HepG2 (cell line): Measurements from ENCODE around the gene TMEM87A. TPM values are rescaled to one million over a fixed set of nuclear protein-coding genes. Genes with fewer than 3 reads are reported as not detected.
"Not testable (repeated sequence)": the region's sequence is repeated elsewhere in the genome, so short reads cannot be mapped to it uniquely, and the experiment has no call there.

ENCODE experiments used
- ATAC-seq: fragments of 200-7000 bp; cut with Tn5 transposase; 3 replicates; pipeline ENCODE4 v1.9.1; 2020; ENCODE audit warnings: mild to moderate bottlenecking, moderate library complexity
- BruUV-seq: library from RNA; stranded (reverse); fragments of 400-500 nt; replicated peaks from 2 replicates; lab custom pipeline; 2021; lab: Mats Ljungman, UMichigan
- CTCF ChIA-PET: fragments of 300-600 bp; formaldehyde crosslinking; extraction: SDS; loops from one replicate; lab custom pipeline; 2021; ENCODE audit warnings: low total read pairs, inconsistent platforms, low intra/inter-chr PET ratio; lab: Yijun Ruan, JAX
- POLR2A ChIA-PET: fragments of 350-600 bp; sonication (Branson Sonifier 250); formaldehyde crosslinking; loops from one replicate; lab custom pipeline; 2020; ENCODE audit warnings: antibody characterized with exemption, inconsistent platforms; lab: Yijun Ruan, JAX
- DNase-seq: peaks from one replicate; pipeline ENCODE4 v3.0.0-alpha.2; 2015; ENCODE audit warnings: low spot score
- FAIRE-seq: peaks from 3 replicates; lab custom pipeline; 2011; peaks lifted over from hg19 to GRCh38; lab: Jason Lieb, UNC
- H2AFZ ChIP-seq: one replicate; pipeline ENCODE4 v1.6.1; 2011; ENCODE audit warnings: low read length, inconsistent platforms
- H3K27ac ChIP-seq: fragments of 300-600 bp; 3 replicates; pipeline ENCODE4 v1.8.0; 2011; ENCODE audit warnings: mixed run types, mild to moderate bottlenecking, mixed read lengths, low read length, inconsistent platforms; ENCODE audit not compliant: insufficient read depth; ENCODE audit errors: extremely low read length
- H3K27me3 ChIP-seq, 2 experiments: fragments of 200-600 bp in 1 of 2; 2 replicates in 1 of 2; 3 replicates in 1 of 2; pipeline versions ENCODE4 v1.6.0 to v1.8.0; 2011; ENCODE audit warnings: low read length in 2 of 2, mild to moderate bottlenecking in 2 of 2, moderate library complexity in 2 of 2, inconsistent platforms in 1 of 2; ENCODE audit not compliant: insufficient read depth in 2 of 2, control insufficient read depth in 1 of 2
- H3K36me3 ChIP-seq, 2 experiments: fragments of 200-600 bp in 1 of 2; replicated peaks in 1 of 2; 2 replicates in 1 of 2; 3 replicates in 1 of 2; pipeline versions ENCODE4 v1.5.1 to v1.8.0; 2011; ENCODE audit warnings: low read length in 2 of 2, inconsistent platforms in 1 of 2; ENCODE audit not compliant: insufficient read depth in 2 of 2, control insufficient read depth in 1 of 2
- H3K4me1 ChIP-seq: 2 replicates; pipeline ENCODE4 v1.5.1; 2012; ENCODE audit warnings: low read length, inconsistent platforms; ENCODE audit not compliant: insufficient read depth
- H3K4me2 ChIP-seq: 2 replicates; pipeline ENCODE4 v1.6.0; 2011; ENCODE audit warnings: low read depth, low read length, inconsistent platforms
- H3K4me3 ChIP-seq, 3 experiments: fragments of 200-600 bp in 1 of 3; sonication (generic), shearing (Covaris generic) in 1 of 3; replicated peaks in 1 of 3; 2 replicates each; pipeline ENCODE4 v1.5.1; 2011 to 2016; ENCODE audit warnings: low read length in 3 of 3, inconsistent platforms in 2 of 3, low read depth in 2 of 3, mild to moderate bottlenecking in 2 of 3, control low read depth in 1 of 3, mixed read lengths in 1 of 3; ENCODE audit not compliant: insufficient read depth in 1 of 3
- H3K79me2 ChIP-seq: one replicate; pipeline ENCODE4 v1.6.1; 2011; ENCODE audit warnings: low read length, inconsistent platforms; ENCODE audit not compliant: insufficient read depth
- H3K9ac ChIP-seq: 2 replicates; pipeline ENCODE4 v1.6.0; 2011; ENCODE audit warnings: mild to moderate bottlenecking, low read depth, low read length, inconsistent platforms; ENCODE audit not compliant: insufficient read depth
- H3K9me3 ChIP-seq: 2 replicates; pipeline ENCODE4 v1.5.1; 2012; ENCODE audit warnings: mild to moderate bottlenecking, low read length
- H4K20me1 ChIP-seq: 2 replicates; pipeline ENCODE4 v1.6.0; 2011; ENCODE audit warnings: inconsistent platforms, mild to moderate bottlenecking, low read length, moderate library complexity; ENCODE audit not compliant: insufficient read depth
- ERF ChIP-seq: IDR thresholded peaks from 2 replicates; pipeline ENCODE4 v1.6.1; 2018; ENCODE audit warnings: missing biosample characterization, missing genetic modification reagents
- GZF1 ChIP-seq: sonication (generic); formaldehyde crosslinking; IDR thresholded peaks from 2 replicates; pipeline ENCODE4 v1.5.1; 2020; ENCODE audit warnings: mild to moderate bottlenecking, missing genetic modification reagents
- MTF2 ChIP-seq: sonication (generic); formaldehyde crosslinking; IDR thresholded peaks from 2 replicates; pipeline ENCODE4 v1.5.0; 2020; ENCODE audit warnings: missing genetic modification reagents, borderline replicate concordance
- PITX1 ChIP-seq: sonication (generic); formaldehyde crosslinking; IDR thresholded peaks from 2 replicates; pipeline ENCODE4 v1.5.1; 2020; ENCODE audit warnings: mild to moderate bottlenecking, missing genetic modification reagents
- RELA ChIP-seq: sonication (generic); formaldehyde crosslinking; IDR thresholded peaks from 2 replicates; pipeline ENCODE4 v1.4.0; 2020; ENCODE audit warnings: missing genetic modification reagents
- SCMH1 ChIP-seq: sonication (generic); formaldehyde crosslinking; IDR thresholded peaks from 2 replicates; pipeline ENCODE4 v1.9.0; 2021; ENCODE audit warnings: missing genetic modification reagents, mild to moderate bottlenecking, borderline replicate concordance
- ZFP36L1 ChIP-seq: sonication (generic); formaldehyde crosslinking; IDR thresholded peaks from 2 replicates; pipeline ENCODE4 v1.8.0; 2022; ENCODE audit warnings: mild to moderate bottlenecking, missing genetic modification reagents, moderate library complexity
- ZNF484 ChIP-seq: sonication (generic); formaldehyde crosslinking; IDR thresholded peaks from 2 replicates; pipeline ENCODE4 v1.5.1; 2020; ENCODE audit warnings: mild to moderate bottlenecking, low read depth, missing genetic modification reagents, borderline replicate concordance
- ZNF777 ChIP-seq: sonication (generic); formaldehyde crosslinking; IDR thresholded peaks from 2 replicates; pipeline ENCODE4 v1.4.0; 2020; ENCODE audit warnings: missing genetic modification reagents
- ZSCAN30 ChIP-seq: sonication (generic); formaldehyde crosslinking; IDR thresholded peaks from 2 replicates; pipeline ENCODE4 v1.5.0; 2020; ENCODE audit warnings: mild to moderate bottlenecking, missing genetic modification reagents
- WGBS: methylation state at CpG from one replicate; pipeline ENCODE4 v1.1.6; 2017; ENCODE audit warnings: low lambda C conversion rate; 5-methylcytosine and 5-hydroxymethylcytosine counted together
- in situ Hi-C: cut with HindIII; loops from 2 replicates; pipeline ENCODE4 v1.10.0; 2017; ENCODE audit warnings: low pct_unique_long_range_greater_than_20kb; ENCODE audit not compliant: extremely low pct_ligation_motif_present
- intact Hi-C: fragments of 100-400 bp; cut with micrococcal nuclease; formaldehyde crosslinking; loops from one replicate; pipeline ENCODE4 v1.10.0; 2022; ENCODE audit not compliant: unreplicated experiment
- polyA plus RNA-seq, 8 experiments: library from polyadenylated mRNA; depleted of rRNA in 3 of 8; stranded (reverse) in 7 of 8; unstranded in 1 of 8; fragments of >200 nt; fragmentation: Illumina TruSeq in 4 of 8; extraction: Trizol in 4 of 8; gene quantifications; 2 replicates each; pipeline versions ENCODE4 v1.2.1 to v1.2.3, GENCODE V29; 2011 to 2016; ENCODE audit warnings: low read depth in 4 of 8, missing spikeins in 1 of 8, mixed read lengths in 1 of 8; ENCODE audit not compliant: insufficient read depth in 1 of 8
- total RNA-seq, 5 experiments: library from RNA; depleted of rRNA; stranded (reverse); fragments of >200 nt; fragmentation: Illumina TruSeq; extraction: Trizol; gene quantifications; 2 replicates each; pipeline ENCODE4 v1.2.3, GENCODE V29; 2016; ENCODE audit warnings: low read depth in 1 of 5
- TF ChIP-seq, protein P1 (sequence below): IDR thresholded peaks from 2 replicates; pipeline ENCODE4 v1.6.1; 2016; ENCODE audit warnings: mild to moderate bottlenecking, missing biosample characterization, missing genetic modification reagents
- TF ChIP-seq, protein P2 (sequence below): sonication (generic); formaldehyde crosslinking; IDR thresholded peaks from 2 replicates; pipeline ENCODE4 v1.4.0; 2020; ENCODE audit warnings: missing genetic modification reagents, borderline replicate concordance

TMEM87A gene
- total and polyA plus RNA-seq, 2 of the 13 experiments (the other 11 are each of a cell fraction or from before 2014, with no cell fraction given): 20.2 to 42.8 TPM

DNA sequence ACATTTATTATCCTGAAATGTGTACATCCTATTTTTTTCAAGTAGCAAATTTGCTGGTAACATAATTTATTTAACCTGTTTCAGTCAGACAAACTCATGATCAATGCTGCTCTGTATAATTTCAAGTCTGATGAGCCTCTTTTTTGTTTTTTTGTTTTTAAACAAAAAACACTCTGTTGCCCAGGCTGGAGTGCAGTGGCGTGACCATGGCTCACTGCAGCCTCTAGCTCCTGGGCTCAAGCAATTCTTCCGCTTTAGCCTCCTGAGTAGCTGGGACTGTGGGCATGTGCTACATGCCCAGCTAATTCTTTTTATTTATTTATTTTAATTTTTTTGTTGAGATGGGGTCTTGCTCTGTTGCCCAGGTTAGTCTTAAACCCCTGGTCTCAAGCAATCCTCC, 46.0 kb upstream of the TMEM87A start (continued):
- TF ChIP-seq ZNF484 (CRISPR knock-in tag) (no peak), ZNF777 (CRISPR knock-in tag) (no peak)
- TF ChIP-seq, all 625 proteins: peak for 0

DNA sequence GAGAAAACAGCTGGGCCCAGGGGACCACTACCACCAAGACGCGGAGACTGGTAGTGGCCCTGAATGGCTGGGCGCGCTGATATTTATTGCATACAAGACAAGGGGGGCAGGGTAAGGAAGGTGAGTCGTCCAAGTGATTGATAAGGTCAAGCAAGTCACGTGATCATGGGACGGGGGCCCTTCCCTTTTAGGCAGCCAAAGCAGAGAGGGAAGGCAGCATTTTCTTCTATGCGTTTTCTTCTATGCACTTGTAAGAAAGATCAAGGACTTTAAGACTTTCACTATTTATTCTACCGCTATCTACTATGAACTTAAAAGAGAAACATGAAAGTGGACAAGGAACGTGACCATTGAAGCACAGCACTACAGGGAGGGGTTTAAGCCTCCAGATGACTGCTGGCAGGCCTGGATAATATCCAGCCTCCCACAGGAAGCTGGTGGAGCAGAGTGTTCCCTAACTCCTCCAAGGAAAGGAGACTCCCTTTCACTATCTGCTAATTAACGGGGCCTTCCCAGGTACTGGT, 43.1 kb upstream of the TMEM87A start:
- WGBS: 84% methylated on average over 10 of the region's 11 CpGs
- H4K20me1 ChIP-seq, H3K9me3 ChIP-seq, DNase-seq, H3K27ac ChIP-seq, H3K4me2 ChIP-seq, H3K79me2 ChIP-seq, POLR2A ChIA-PET, BruUV-seq, CTCF ChIA-PET, H3K36me3 ChIP-seq, ATAC-seq, H3K9ac ChIP-seq, in situ Hi-C loops, H2AFZ ChIP-seq, H3K27me3 ChIP-seq, FAIRE-seq, H3K4me3 ChIP-seq: not testable (repeated sequence)
- intact Hi-C loops: loop anchor here (10.0 kb wide), 1 partner anchor 52 kb away; no protein-coding TSS in a partner anchor
- peaks cover 15% of the 10 kb centered on the region for H3K4me1 ChIP-seq

DNA sequence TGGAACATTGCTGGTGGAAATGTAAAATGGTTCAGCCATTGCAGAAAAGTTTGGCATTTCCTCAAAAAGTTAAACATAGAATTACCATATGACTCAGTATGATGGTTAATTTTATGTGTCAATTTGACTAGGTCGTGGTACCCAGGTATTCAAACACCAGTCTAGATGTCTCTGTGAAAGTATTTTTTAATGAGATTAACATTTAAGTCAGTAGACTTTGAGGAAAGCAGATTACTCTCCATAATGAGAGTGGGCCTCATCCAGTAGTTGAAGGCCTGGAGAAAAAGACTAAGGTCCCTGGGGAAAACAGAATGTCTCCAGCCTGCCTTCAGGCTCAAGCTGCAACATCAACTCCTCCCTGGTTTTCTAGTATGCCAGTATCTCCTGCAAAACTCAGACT, 42.3 kb upstream of the TMEM87A start:
- Histone ChIP-seq H3K4me1 (peaks cover 15% of the 10 kb centered on the region), H3K36me3 (peaks cover 0 to 5% of the 10 kb centered on the region in 2 experiments; a peak in 1 of 5 replicates), H2AFZ (no peak overlapping the region), H3K4me3 (no peak overlapping the region), H3K9me3 (no peaks in the 10 kb centered on the region), H3K9ac (no peak overlapping the region), H3K79me2 (no peaks in the 10 kb centered on the region), H3K27me3 (no peaks in the 10 kb centered on the region), H3K27ac (no peak overlapping the region), H4K20me1 (no peaks in the 10 kb centered on the region), H3K4me2 (no peak overlapping the region)
- no peak for FAIRE-seq
- in situ Hi-C loops (no loop called here), intact Hi-C loops (loop anchor here (10.0 kb wide), 1 partner anchor 51 kb away; no protein-coding TSS in a partner anchor)
- POLR2A ChIA-PET: no interaction called here
- TF ChIP-seq GZF1 (CRISPR knock-in tag) (no peak), SCMH1 (no peak), ERF (no peak), MTF2 (CRISPR knock-in tag) (no peak), ZFP36L1 (no peak), PITX1 (CRISPR knock-in tag) (no peak), RELA (CRISPR knock-in tag) (no peak), ZSCAN30 (no peak)
- TF ChIP-seq, protein P1, sequence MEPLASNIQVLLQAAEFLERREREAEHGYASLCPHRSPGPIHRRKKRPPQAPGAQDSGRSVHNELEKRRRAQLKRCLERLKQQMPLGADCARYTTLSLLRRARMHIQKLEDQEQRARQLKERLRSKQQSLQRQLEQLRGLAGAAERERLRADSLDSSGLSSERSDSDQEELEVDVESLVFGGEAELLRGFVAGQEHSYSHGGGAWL (CRISPR knock-in tag): no peak
- TF ChIP-seq, protein P2, sequence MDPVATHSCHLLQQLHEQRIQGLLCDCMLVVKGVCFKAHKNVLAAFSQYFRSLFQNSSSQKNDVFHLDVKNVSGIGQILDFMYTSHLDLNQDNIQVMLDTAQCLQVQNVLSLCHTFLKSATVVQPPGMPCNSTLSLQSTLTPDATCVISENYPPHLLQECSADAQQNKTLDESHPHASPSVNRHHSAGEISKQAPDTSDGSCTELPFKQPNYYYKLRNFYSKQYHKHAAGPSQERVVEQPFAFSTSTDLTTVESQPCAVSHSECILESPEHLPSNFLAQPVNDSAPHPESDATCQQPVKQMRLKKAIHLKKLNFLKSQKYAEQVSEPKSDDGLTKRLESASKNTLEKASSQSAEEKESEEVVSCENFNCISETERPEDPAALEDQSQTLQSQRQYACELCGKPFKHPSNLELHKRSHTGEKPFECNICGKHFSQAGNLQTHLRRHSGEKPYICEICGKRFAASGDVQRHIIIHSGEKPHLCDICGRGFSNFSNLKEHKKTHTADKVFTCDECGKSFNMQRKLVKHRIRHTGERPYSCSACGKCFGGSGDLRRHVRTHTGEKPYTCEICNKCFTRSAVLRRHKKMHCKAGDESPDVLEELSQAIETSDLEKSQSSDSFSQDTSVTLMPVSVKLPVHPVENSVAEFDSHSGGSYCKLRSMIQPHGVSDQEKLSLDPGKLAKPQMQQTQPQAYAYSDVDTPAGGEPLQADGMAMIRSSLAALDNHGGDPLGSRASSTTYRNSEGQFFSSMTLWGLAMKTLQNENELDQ (CRISPR knock-in tag): no peak
- no TSS peak for BruUV-seq
- no peak for ATAC-seq
- CTCF ChIA-PET: no interaction called here
- 57% methylated on average over 1 of the region's 1 CpG for WGBS
- DNase-seq: no peak
